ENCODE results near the gene PCDH12. TPM values are rescaled to one million over a fixed set of nuclear protein-coding genes. Genes with fewer than 3 reads are reported as not detected.

The PCDH12 gene
- polyA plus RNA-seq, 1 donor from 2014 or later, result not detected

DNA sequence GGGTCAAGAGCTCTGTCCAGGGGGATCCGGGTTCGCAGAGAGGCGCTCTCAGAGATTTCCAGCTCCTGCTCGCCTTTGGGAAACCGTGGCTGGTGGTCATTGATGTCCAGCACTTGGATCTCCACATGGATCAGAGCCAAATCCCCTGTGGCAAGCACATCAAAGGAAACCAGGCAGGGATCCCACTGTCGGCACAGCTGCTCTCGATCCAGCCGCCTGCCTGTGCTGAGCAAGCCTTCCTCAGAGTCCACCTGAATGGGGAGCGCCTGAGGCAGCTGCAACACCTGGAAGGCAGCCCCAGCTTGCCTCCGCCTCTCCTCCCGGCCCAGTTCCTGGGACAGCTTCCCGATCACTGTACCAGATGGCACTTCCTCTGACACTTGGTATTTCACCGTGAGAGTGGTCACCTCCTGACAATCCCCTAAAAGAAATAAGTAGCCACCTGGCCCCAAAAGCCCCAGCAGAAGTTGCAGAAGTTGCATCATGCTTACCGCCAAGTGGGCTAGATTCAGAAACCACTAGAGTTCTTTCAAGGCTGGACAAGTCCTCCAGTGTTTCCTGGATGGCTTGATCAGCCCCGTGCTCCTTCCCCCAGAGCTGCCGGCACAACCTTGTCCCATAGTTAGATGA is 520 bp downstream of the PCDH12 start:
- no peak for TF ChIP-seq SMC3 (conservative IDR thresholded peaks at IDR 0.05; ENCODE audit: poor library complexity)
- TF ChIP-seq EZH2 (IDR thresholded peaks at IDR 0.05; ENCODE audit: borderline replicate concordance, insufficient read depth, low read length, poor library complexity, severe bottlenecking), result no peak
- TF ChIP-seq EP300 (conservative IDR thresholded peaks at IDR 0.05; ENCODE audit: poor library complexity, severe bottlenecking), result no peak
- TF ChIP-seq TAF1 (IDR thresholded peaks at IDR 0.05; ENCODE audit: low read depth), result no peak
- no peak for TF ChIP-seq MXI1 (conservative IDR thresholded peaks at IDR 0.05; ENCODE audit: poor library complexity, severe bottlenecking)
- TF ChIP-seq, protein P1, sequence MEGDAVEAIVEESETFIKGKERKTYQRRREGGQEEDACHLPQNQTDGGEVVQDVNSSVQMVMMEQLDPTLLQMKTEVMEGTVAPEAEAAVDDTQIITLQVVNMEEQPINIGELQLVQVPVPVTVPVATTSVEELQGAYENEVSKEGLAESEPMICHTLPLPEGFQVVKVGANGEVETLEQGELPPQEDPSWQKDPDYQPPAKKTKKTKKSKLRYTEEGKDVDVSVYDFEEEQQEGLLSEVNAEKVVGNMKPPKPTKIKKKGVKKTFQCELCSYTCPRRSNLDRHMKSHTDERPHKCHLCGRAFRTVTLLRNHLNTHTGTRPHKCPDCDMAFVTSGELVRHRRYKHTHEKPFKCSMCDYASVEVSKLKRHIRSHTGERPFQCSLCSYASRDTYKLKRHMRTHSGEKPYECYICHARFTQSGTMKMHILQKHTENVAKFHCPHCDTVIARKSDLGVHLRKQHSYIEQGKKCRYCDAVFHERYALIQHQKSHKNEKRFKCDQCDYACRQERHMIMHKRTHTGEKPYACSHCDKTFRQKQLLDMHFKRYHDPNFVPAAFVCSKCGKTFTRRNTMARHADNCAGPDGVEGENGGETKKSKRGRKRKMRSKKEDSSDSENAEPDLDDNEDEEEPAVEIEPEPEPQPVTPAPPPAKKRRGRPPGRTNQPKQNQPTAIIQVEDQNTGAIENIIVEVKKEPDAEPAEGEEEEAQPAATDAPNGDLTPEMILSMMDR (IDR thresholded peaks at IDR 0.05; ENCODE audit: poor library complexity, severe bottlenecking), result no peak
- no peak for TF ChIP-seq RAD21 (conservative IDR thresholded peaks at IDR 0.05)
- TF ChIP-seq, protein P2, sequence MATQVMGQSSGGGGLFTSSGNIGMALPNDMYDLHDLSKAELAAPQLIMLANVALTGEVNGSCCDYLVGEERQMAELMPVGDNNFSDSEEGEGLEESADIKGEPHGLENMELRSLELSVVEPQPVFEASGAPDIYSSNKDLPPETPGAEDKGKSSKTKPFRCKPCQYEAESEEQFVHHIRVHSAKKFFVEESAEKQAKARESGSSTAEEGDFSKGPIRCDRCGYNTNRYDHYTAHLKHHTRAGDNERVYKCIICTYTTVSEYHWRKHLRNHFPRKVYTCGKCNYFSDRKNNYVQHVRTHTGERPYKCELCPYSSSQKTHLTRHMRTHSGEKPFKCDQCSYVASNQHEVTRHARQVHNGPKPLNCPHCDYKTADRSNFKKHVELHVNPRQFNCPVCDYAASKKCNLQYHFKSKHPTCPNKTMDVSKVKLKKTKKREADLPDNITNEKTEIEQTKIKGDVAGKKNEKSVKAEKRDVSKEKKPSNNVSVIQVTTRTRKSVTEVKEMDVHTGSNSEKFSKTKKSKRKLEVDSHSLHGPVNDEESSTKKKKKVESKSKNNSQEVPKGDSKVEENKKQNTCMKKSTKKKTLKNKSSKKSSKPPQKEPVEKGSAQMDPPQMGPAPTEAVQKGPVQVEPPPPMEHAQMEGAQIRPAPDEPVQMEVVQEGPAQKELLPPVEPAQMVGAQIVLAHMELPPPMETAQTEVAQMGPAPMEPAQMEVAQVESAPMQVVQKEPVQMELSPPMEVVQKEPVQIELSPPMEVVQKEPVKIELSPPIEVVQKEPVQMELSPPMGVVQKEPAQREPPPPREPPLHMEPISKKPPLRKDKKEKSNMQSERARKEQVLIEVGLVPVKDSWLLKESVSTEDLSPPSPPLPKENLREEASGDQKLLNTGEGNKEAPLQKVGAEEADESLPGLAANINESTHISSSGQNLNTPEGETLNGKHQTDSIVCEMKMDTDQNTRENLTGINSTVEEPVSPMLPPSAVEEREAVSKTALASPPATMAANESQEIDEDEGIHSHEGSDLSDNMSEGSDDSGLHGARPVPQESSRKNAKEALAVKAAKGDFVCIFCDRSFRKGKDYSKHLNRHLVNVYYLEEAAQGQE (IDR thresholded peaks at IDR 0.05; ENCODE audit: borderline replicate concordance), result no peak
- no peak for TF ChIP-seq POLR2AphosphoS5 (IDR thresholded peaks at IDR 0.05)
- Histone ChIP-seq H3K36me3 (ENCODE audit: insufficient read depth, low read length) (no peaks in the 10 kb centered on the region), H4K20me1 (ENCODE audit: insufficient read depth) (no peaks in the 10 kb centered on the region), H3F3A (ENCODE audit: insufficient read depth, low read length, poor library complexity, severe bottlenecking) (no peaks in the 10 kb centered on the region), H2AFZ (ENCODE audit: low read depth, low read length) (no peak overlapping the region), H3K27ac (ENCODE audit: low read length) (no peak overlapping the region), H3K9me2 (ENCODE audit: insufficient read depth, low read length) (no peaks in the 10 kb centered on the region), H3K9me3 (ENCODE audit: low read length) (no peaks in the 10 kb centered on the region), H3K9ac (ENCODE audit: low read length) (no peak overlapping the region), H3K4me2 (ENCODE audit: low read length) (no peak overlapping the region), H3K27me3 (ENCODE audit: insufficient read depth, low read depth, low read length) (no peaks in the 10 kb centered on the region), H3K79me2 (replicated peaks; ENCODE audit: insufficient read depth, low read length) (no peaks in the 10 kb centered on the region), H3K4me3 (ENCODE audit: low read length) (no peak overlapping the region)

DNA sequence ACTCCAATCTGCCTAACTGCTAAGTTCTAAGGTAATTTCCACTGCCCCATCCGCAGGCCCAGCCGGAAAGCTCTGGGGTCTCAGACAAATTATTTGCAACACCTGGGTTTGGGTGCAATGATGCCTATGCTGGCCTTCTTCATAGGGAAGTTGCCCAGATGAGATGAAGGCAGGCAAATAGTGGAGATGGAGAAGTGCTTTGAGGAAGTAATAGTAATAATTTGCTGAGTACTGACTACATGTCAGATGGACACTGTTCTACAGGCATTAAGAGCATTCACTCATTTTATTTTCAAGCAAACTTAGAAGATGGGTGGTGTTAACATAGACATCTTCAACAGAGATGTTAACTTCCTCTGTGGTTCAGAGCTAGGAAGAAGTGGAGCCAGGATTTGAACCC is 3.8 kb downstream of the PCDH12 start:
- Histone ChIP-seq H4K20me1 (ENCODE audit: insufficient read depth) (no peaks in the 10 kb centered on the region), H3K4me2 (ENCODE audit: low read length) (no peak overlapping the region), H3K9me2 (ENCODE audit: insufficient read depth, low read length) (no peaks in the 10 kb centered on the region), H3K27me3 (ENCODE audit: insufficient read depth, low read depth, low read length) (no peaks in the 10 kb centered on the region), H2AFZ (ENCODE audit: low read depth, low read length) (no peak overlapping the region), H3K79me2 (replicated peaks; ENCODE audit: insufficient read depth, low read length) (no peaks in the 10 kb centered on the region), H3K36me3 (ENCODE audit: insufficient read depth, low read length) (no peaks in the 10 kb centered on the region), H3K9me3 (ENCODE audit: low read length) (no peaks in the 10 kb centered on the region), H3K27ac (ENCODE audit: low read length) (no peak overlapping the region), H3K9ac (ENCODE audit: low read length) (no peak overlapping the region), H3F3A (ENCODE audit: insufficient read depth, low read length, poor library complexity, severe bottlenecking) (no peaks in the 10 kb centered on the region), H3K4me3 (ENCODE audit: low read length) (no peak overlapping the region)
- TF ChIP-seq SMC3 (conservative IDR thresholded peaks at IDR 0.05; ENCODE audit: poor library complexity) (no peak), RAD21 (conservative IDR thresholded peaks at IDR 0.05) (no peak), POLR2AphosphoS5 (IDR thresholded peaks at IDR 0.05) (no peak), EZH2 (IDR thresholded peaks at IDR 0.05; ENCODE audit: borderline replicate concordance, insufficient read depth, low read length, poor library complexity, severe bottlenecking) (no peak), TAF1 (IDR thresholded peaks at IDR 0.05; ENCODE audit: low read depth) (no peak)
- TF ChIP-seq, protein P2 (IDR thresholded peaks at IDR 0.05; ENCODE audit: borderline replicate concordance), result no peak

Measured in neural cell (in vitro differentiated cells).